Esophagus muscularis mucosa (tissue), 4 donors: ENCODE measurements around the gene DDX24. TPM values are rescaled to one million over a fixed set of nuclear protein-coding genes. Genes with fewer than 3 reads are reported as not detected.

Experiments used
- DNase-seq: peaks from one replicate; pipeline ENCODE4 v3.0.0-alpha.2; 2017; ENCODE audit errors: extremely low spot score
- H3K27ac ChIP-seq, 4 donors: fragments of 200-600 bp; sonication (generic); replicated peaks in 1 of 4; 1 replicate in 3 of 4; 2 replicates in 1 of 4; pipeline ENCODE4 v1.5.1; 2016 to 2019; ENCODE audit warnings: mild to moderate bottlenecking in 1 of 4
- H3K27me3 ChIP-seq, 4 donors: fragments of 200-600 bp; sonication (generic); one replicate each; pipeline versions ENCODE4 v1.5.1 to v1.6.0; 2016 to 2019
- H3K36me3 ChIP-seq, 4 donors: fragments of 200-600 bp; sonication (generic); one replicate each; pipeline ENCODE4 v1.5.1; 2016 to 2019
- H3K4me1 ChIP-seq, 4 donors: fragments of 200-600 bp; sonication (generic); one replicate each; pipeline ENCODE4 v1.5.1; 2016 to 2019
- H3K4me3 ChIP-seq, 4 donors: fragments of 200-600 bp; sonication (generic); 1 replicate in 2 of 4; 2 replicates in 2 of 4; pipeline ENCODE4 v1.5.1; 2016 to 2019; ENCODE audit warnings: mild to moderate bottlenecking in 4 of 4, moderate library complexity in 1 of 4
- H3K9me3 ChIP-seq, 4 donors: fragments of 200-600 bp; sonication (generic); 1 replicate in 3 of 4; 2 replicates in 1 of 4; pipeline ENCODE4 v1.5.1; 2016 to 2019
- EP300 ChIP-seq: sonication (generic); formaldehyde crosslinking; IDR thresholded peaks from one replicate; pipeline ENCODE4 v1.6.1; 2017; ENCODE audit warnings: antibody characterized with exemption
- POLR2A ChIP-seq: fragments of 450-650 bp; IDR thresholded peaks from one replicate; pipeline ENCODE4 v1.6.1; 2017; ENCODE audit warnings: antibody characterized with exemption, moderate library complexity, mild to moderate bottlenecking, low read depth
- POLR2AphosphoS5 ChIP-seq, 2 donors: sonication (generic); formaldehyde crosslinking; IDR thresholded peaks; one replicate each; pipeline ENCODE4 v1.6.1; 2017; ENCODE audit warnings: antibody characterized with exemption in 2 of 2
- WGBS: methylation state at CpG from one replicate; pipeline ENCODE4 v1.1.5; 2018; 5-methylcytosine and 5-hydroxymethylcytosine counted together
- intact Hi-C: fragments of 100-400 bp; cut with DNase I; formaldehyde crosslinking; loops from one replicate; pipeline ENCODE4 v1.15.1; 2023
- total RNA-seq, 4 donors: library from RNA; depleted of rRNA; stranded (reverse); fragments of >200 nt; gene quantifications; one replicate each; pipeline versions ENCODE4 v1.1.0 to v1.2.1, GENCODE V29; 2016
- TF ChIP-seq, protein P1 (sequence below), 3 experiments: fragments of 200-600 bp in 2 of 3; fragments of 450-650 bp in 1 of 3; sonication (generic) in 2 of 3; IDR thresholded peaks; one replicate each; pipeline ENCODE4 v1.5.1; 2017 to 2019; ENCODE audit warnings: antibody characterized with exemption in 3 of 3, mild to moderate bottlenecking in 2 of 3, moderate library complexity in 1 of 3

Gene DDX24
- total RNA-seq, 4 donors from 2014 or later: 142 to 215 (median 176) TPM

GRCh38 chr14:94046696-94047250 lies 34.2 kb downstream of the DDX24 start:
- Histone ChIP-seq H3K4me3 (no peak overlapping the region), H3K36me3 (peaks cover 28 to 87% (median 78%) of the 10 kb centered on the region in 4 donors), H3K27ac (no peak overlapping the region), H3K27me3 (no peaks in the 10 kb centered on the region), H3K4me1 (peaks cover 21 to 40% (median 35%) of the 10 kb centered on the region in 4 donors), H3K9me3 (no peaks in the 10 kb centered on the region)
- no peak for DNase-seq
- 85% methylated on average over 7 of the region's 7 CpGs for WGBS
- TF ChIP-seq, protein P1, sequence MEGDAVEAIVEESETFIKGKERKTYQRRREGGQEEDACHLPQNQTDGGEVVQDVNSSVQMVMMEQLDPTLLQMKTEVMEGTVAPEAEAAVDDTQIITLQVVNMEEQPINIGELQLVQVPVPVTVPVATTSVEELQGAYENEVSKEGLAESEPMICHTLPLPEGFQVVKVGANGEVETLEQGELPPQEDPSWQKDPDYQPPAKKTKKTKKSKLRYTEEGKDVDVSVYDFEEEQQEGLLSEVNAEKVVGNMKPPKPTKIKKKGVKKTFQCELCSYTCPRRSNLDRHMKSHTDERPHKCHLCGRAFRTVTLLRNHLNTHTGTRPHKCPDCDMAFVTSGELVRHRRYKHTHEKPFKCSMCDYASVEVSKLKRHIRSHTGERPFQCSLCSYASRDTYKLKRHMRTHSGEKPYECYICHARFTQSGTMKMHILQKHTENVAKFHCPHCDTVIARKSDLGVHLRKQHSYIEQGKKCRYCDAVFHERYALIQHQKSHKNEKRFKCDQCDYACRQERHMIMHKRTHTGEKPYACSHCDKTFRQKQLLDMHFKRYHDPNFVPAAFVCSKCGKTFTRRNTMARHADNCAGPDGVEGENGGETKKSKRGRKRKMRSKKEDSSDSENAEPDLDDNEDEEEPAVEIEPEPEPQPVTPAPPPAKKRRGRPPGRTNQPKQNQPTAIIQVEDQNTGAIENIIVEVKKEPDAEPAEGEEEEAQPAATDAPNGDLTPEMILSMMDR (IDR thresholded peaks at IDR 0.05): no peak
- no peak for TF ChIP-seq POLR2A
- TF ChIP-seq EP300: no peak
- no peak for TF ChIP-seq POLR2AphosphoS5 (IDR thresholded peaks at IDR 0.05)
- intact Hi-C loops: no loop called here

GRCh38 chr14:94045563-94046345 lies 35.2 kb downstream of the DDX24 start:
- no peak for TF ChIP-seq POLR2AphosphoS5 (IDR thresholded peaks at IDR 0.05)
- TF ChIP-seq POLR2A: no peak
- TF ChIP-seq EP300: no peak
- TF ChIP-seq, protein P1 (IDR thresholded peaks at IDR 0.05): no peak
- Histone ChIP-seq H3K27me3 (no peaks in the 10 kb centered on the region), H3K36me3 (peaks cover 28 to 77% (median 69%) of the 10 kb centered on the region in 4 donors), H3K4me1 (peaks cover 14 to 36% (median 27%) of the 10 kb centered on the region in 4 donors), H3K4me3 (no peak overlapping the region), H3K9me3 (no peaks in the 10 kb centered on the region), H3K27ac (no peak overlapping the region)
- WGBS: 89% methylated on average over 19 of the region's 19 CpGs
- DNase-seq: no peak
- intact Hi-C loops: no loop called here

DNA sequence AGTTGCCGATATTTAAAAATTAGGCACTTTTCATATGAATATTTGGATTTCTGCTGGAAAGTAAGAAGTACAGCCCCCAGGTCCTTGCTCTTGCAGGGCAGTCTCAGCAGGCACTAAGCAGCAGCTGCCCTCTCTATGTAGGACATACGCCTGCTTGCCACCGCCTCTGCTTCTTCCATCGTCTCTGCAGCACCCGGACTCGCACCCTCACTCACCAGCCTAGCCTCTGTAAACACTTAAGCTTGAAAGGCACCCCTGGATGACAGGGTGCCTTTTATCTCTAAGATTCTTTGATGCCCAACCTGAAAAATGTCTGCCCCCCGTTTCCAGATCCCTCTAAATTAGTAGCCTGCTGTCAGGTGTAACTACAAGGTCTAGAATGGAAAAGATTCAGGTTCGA lies 35.9 kb downstream of the DDX24 start:
- no peak overlapping the region for H3K4me3 ChIP-seq
- peaks cover 25 to 70% (median 63%) of the 10 kb centered on the region in 4 donors for H3K36me3 ChIP-seq
- DNase-seq: no peak
- H3K9me3 ChIP-seq: no peaks in the 10 kb centered on the region
- no peak overlapping the region for H3K27ac ChIP-seq
- no peaks in the 10 kb centered on the region for H3K27me3 ChIP-seq
- intact Hi-C loops: no loop called here
- H3K4me1 ChIP-seq: peaks cover 12 to 29% (median 22%) of the 10 kb centered on the region in 4 donors
- 92% methylated on average over 8 of the region's 8 CpGs for WGBS
- TF ChIP-seq POLR2A (no peak), POLR2AphosphoS5 (IDR thresholded peaks at IDR 0.05) (no peak), EP300 (no peak)
- TF ChIP-seq, protein P1 (IDR thresholded peaks at IDR 0.05): no peak

DNA sequence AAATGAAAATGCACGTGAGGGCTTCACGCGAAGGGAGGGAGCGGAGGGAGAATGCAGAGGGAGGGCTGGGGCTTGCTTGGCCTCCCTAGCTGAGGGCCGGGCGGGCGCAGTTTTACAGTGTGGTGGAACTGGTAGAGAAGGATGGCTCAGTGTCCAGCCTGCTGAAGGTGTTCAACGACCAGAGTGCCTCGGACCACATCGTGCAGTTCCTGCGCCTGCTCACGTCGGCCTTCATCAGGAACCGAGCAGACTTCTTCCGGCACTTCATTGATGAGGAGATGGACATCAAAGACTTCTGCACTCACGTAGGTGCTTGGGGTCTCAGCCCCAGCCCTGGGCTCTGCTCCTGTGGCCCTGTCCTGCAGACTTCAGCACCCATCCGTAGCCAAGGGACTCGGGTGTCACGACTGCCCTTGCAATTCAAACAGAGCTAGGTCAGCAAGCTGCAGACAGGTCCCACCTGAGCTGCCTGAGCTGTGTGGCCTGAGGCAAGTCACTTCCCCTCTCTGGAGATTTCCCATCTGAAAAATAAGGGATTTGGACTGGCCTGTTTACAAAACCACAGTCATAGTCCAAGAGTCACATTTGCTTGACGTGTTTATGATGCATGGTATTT lies 36.4 kb downstream of the DDX24 start:
- no peak overlapping the region for H3K27ac ChIP-seq
- no peaks in the 10 kb centered on the region for H3K9me3 ChIP-seq
- no peak for DNase-seq
- H3K27me3 ChIP-seq: no peaks in the 10 kb centered on the region
- intact Hi-C loops: no loop called here
- H3K4me1 ChIP-seq: peaks cover 12 to 28% (median 21%) of the 10 kb centered on the region in 4 donors
- 90% methylated on average over 20 of the region's 20 CpGs for WGBS
- H3K36me3 ChIP-seq: peaks cover 20 to 65% (median 58%) of the 10 kb centered on the region in 4 donors
- TF ChIP-seq POLR2AphosphoS5 (IDR thresholded peaks at IDR 0.05) (no peak), POLR2A (no peak), EP300 (no peak)
- TF ChIP-seq, protein P1 (IDR thresholded peaks at IDR 0.05): no peak
- no peak overlapping the region for H3K4me3 ChIP-seq
